GM12864 (cell line): ENCODE measurements around the gene TTC39A.

Source experiments
- DNase-seq: peaks from one replicate; pipeline ENCODE4 v3.0.0-alpha.2; 2011; ENCODE audit warnings: low read depth
- H3K4me3 ChIP-seq: 2 replicates; pipeline ENCODE4 v1.5.1; 2011; ENCODE audit warnings: mild to moderate bottlenecking, low read depth, low read length, control low read depth
- CTCF ChIP-seq: IDR thresholded peaks from 2 replicates; pipeline ENCODE4 v1.5.1; 2011; ENCODE audit warnings: low read depth, mild to moderate bottlenecking, moderate library complexity, low read length, control low read depth, inconsistent platforms; ENCODE audit errors: missing control alignments

Gene TTC39A

GRCh38 chr1:51247022-51247421 is 83.3 kb downstream of the TTC39A start:
- TF ChIP-seq CTCF = no peak
- peak; percentile 35 for DNase-seq

GRCh38 chr1:51242546-51242945 is 87.8 kb downstream of the TTC39A start:
- TF ChIP-seq CTCF = no peak
- DNase-seq = no peak
- H3K4me3 ChIP-seq = no peak overlapping the region

More at GRCh38 chr1:51247022-51247421, 83.3 kb downstream of the TTC39A start:
- H3K4me3 ChIP-seq = no peak overlapping the region

- no peak for DNase-seq
- no peak for TF ChIP-seq CTCF
- H3K4me3 ChIP-seq = no peak overlapping the region
Observed at GRCh38 chr1:51241119-51241518, 89.2 kb downstream of the TTC39A start.

- no peak for DNase-seq
- no peak overlapping the region for H3K4me3 ChIP-seq
- no peak for TF ChIP-seq CTCF
Observed at GRCh38 chr1:51240084-51240483, 90.3 kb downstream of the TTC39A start.

GRCh38 chr1:51238034-51238403 is 92.3 kb downstream of the TTC39A start:
- DNase-seq = no peak
- no peak for TF ChIP-seq CTCF
- H3K4me3 ChIP-seq = peak overlapping the region; percentile 64; the same call in 1 of the 2 replicates

GRCh38 chr1:51237351-51238033 is 92.9 kb downstream of the TTC39A start:
- peak overlapping the region; percentile 64 for H3K4me3 ChIP-seq
- DNase-seq = no peak
- TF ChIP-seq CTCF = no peak
